ENCODE measurements around the gene NKX6-2. TPM values are rescaled to one million over a fixed set of nuclear protein-coding genes. Genes with fewer than 3 reads are reported as not detected.
"Not testable (repeated sequence)": the region's sequence is repeated elsewhere in the genome, so short reads cannot be mapped to it uniquely, and the experiment has no call there.

Gene NKX6-2
- total RNA-seq, 1 experiment from 2014 or later, result not detected

DNA sequence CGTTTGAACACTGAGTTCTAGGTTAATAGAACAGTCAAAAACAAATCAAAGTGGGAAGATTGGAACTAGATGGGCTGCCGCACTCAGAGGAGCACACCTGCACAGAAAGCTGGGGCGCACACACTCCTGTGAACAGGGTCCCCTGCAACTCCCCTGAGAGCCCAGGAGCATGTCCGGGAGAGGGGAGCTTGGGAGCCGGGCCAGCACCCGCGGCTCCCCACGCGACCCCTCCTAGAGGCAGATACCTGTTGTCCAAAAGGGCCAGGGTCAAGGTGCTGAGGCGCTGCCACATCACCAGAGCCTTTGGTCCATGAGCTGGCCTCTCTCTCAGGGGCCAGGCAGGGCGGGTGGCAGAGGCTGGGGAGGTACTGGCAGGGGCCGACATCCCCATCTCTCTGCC, 5.6 kb downstream of the NKX6-2 start:
- DNase-seq (ENCODE audit: low read depth), result no peak

DNA sequence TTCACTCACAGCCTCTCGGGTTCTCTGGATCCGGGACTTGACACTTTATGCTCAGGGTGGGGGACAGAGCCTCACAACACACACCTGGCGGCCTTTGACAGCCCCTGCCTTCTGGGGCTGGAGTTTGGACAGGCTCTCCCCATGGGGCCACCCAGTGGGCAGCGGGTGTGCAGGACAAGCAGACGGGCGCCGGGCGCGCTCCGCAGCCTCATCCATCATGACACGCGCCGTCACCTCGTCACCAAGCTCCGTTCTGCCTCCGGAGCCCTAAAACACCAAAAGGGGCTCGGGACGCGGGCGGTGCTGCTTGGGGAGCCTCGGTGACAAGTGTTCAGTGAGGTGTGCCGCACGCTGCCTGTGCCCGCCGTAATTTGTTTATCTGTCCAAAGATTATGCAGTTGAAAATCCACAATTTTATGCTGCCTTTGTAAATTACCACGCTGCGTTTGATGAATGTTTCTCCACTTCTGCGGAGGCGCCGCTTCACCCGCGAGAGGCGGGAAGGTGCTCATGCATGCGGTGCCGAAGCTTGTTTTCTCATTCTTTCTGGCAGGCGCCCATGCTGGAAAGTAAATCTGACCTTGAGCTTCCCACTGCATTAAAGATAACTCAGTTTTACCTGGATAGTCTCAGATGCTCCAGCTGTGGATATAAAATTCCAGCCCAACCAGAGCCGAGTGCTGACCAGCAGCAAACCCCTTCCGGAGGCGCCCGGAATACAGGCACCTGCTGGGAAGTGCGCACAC, 6.2 kb downstream of the NKX6-2 start:
- no peak for DNase-seq (ENCODE audit: low read depth)

DNA sequence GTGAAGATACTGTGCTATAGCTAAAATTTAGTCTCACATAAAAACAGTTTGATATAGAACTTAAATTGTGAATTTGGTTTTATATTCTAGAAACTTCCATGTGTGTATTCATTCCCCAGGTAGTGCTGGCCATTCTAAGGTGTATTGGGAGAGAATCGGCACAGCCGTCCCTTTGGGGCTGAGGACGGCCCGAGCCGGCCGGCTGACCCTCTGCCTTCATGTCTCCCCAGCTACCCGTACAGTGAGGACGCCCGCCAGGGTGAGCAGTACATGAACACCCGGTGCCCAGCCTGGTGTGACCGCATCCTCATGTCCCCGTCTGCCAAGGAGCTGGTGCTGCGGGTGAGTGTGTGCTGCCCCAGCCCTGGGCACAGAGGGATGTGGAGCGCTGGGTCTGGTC, 8.5 kb downstream of the NKX6-2 start:
- DNase-seq (ENCODE audit: low read depth), result no peak

DNA sequence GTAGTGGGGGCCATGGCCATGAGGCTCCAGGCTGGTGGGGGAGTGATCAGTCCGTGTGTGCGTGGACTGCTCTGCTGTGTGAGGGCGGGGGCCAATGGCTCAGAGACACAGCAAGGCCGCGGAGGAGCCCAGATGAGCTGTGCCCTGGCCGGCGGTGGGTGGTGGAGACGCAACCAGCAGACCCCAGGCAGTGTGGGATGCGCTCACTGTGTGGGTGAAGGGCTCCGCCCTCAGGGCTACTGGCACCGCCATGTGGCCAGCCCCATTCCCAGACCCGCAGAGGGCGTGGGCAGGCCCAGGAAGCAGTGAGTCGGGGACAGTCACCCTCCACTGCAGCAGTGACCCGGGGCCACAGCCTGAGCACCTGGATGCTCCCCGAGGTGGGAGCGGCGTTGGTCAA, 9.1 kb downstream of the NKX6-2 start:
- no peak for DNase-seq (ENCODE audit: low read depth)

DNA sequence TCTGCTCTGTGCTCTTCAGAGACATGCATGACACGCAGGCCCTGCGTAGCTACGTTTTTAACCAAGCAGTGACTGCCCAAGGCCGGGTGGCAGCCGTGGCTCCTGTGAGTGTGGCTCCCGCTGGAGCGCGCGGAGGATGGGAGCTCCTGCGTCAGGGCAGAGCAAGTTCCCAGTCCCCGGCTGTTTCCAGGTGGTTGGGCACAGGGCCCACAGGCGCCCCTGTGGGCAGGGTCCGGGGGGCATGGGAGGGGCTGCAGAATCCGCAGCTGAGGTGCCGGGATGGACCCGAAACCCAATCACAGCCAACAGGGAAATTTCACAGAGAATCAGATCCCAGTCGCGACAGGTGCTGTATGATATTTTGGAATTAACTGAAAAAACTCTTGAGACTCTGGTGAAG, 9.8 kb downstream of the NKX6-2 start:
- no peak for DNase-seq (ENCODE audit: low read depth)

DNA sequence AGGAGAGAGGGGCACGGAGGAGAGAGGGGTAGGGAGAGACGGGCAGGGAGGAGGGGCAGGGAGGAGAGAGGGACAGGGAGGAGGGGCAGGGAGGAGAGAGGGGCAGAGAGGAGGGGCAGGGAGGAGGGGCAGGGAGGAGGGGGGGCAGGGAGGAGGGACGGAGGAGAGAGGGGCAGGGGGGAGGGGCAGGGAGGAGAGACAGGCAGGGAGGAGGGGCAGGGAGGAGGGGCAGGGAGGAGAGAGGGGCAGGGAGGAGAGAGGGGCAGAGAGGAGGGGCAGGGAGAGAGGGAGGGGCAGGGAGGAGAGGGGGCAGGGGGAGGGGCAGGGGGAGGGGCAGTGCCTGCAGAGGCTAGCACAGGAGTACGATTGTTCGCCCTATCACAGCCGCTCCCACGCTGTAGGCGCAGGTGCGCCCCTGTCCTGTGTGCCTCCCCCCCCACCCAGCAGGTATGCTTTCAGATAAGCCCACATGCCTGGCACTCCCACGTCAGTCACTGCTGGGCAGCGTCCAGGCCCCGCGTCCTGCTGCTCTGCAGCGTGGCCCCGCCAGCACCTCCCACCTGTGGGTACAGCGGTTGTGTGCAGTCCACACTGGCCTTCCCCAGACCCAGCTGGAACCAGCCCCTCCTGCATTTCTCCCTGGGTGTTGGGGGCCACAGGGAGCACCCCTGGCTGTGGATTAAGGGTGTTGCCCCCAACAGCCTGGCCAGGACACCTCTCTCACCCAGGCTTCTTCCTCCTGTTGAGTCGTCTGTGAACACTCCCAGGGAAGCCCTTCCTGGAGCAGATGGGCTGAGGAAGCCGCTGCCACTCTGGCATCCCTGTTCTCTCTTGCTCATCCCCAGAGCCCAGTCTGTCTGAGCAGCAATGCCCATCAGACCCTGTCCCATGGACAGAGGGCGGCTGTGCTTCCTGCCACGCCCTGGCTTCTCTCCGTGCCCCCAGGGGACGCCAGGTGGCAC, 10.8 kb downstream of the NKX6-2 start:
- DNase-seq (ENCODE audit: low read depth), result no peak

DNA sequence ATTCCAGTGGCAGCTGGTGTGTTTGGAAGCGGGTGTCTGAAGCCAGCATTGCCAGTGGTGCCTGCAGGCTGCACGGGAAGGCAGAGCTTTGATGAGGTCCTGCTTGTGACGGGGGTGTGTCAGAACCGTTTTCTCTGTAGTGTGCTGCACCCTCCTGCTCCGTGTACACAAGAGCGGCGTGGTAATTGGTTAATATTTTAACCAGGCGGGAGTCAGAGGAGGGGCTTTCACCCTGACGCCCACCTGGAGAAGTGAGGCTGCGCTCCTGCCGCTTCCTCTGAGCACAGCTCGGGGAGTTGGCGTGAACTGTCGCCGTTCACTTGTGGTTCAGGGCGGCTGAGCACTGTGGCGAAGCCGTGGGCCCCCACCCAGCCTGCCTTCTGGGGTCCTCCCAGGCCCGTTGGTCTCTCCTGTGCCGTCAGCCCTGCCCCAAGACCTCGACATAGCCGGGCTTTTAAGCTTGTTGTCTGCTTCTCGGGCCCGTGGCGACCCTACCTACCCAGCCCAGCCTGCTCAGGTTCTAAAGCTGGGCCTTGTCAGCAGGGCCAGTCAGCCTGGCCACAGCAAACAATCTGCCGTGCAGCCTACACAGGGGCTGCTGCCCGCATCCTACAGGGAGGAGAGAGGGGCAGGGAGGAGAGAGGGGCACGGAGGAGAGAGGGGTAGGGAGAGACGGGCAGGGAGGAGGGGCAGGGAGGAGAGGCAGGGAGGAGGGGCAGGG, 11.6 kb downstream of the NKX6-2 start:
- DNase-seq (ENCODE audit: low read depth), result no peak

DNA sequence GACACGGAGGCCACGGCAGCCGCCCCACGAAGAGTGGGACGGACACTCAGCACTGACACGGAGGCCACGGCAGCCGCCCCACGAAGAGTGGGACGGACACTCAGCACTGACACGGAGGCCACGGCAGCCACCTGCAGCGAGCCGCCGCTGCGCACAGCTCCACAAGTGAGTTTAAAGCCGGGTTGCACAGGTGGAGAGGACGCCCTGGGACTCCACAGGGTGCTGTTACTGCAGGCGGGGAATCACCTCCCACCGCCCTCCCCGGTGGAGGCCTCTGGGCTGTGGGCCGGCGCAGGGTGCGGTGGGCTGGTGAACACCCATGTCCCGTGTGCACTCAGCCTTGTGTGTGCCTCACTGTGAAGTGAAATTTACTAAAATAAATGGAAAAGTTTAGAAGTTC, 13.1 kb downstream of the NKX6-2 start:
- not testable (repeated sequence) for DNase-seq (ENCODE audit: low read depth)

DNA sequence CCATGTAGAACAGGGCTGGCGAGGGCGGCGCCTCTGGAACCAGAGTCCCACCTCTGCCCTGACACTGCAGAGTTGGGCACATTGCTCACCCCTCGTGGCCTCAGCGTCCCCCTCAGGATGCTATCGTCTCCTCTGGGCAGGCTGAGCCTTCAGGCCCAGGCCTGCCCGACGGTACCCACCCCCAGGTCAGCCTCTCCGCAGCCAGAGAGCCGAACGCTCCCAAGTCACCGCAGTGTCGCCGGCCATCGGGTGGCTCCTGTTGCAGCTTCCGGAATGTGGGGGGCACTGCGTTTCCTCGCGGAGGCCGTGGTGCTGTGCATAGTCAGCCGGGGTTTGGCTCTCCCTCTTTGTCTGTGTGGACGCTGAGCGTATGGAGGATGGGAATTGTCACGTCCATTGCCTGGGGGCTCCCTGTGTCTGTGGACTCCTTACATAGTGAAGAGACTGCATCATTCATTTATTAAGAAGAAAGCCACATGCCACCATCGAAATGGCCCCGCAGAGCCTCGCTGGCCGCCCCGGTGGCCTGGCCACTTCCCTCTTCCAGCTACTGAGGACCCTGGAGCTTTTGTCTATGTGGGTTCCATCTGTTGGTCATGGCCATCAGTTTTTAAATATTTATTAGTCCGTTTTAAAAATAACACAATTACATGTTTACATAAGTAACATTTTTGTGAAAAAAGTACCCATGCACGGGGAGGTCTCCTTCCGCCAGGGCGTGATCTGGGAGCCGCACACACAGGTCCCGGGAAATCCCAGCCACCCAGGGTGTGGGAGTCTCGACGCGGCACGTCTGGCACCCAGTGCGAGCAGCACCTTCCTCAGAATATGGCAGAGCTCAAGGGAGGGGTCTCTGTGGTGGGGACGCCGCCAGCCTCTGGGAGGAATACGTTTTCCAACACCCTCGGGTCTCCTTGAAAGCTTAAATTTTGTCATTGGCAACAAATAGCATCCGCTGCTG, 15.6 kb downstream of the NKX6-2 start:
- no peak for DNase-seq (ENCODE audit: low read depth)

DNA sequence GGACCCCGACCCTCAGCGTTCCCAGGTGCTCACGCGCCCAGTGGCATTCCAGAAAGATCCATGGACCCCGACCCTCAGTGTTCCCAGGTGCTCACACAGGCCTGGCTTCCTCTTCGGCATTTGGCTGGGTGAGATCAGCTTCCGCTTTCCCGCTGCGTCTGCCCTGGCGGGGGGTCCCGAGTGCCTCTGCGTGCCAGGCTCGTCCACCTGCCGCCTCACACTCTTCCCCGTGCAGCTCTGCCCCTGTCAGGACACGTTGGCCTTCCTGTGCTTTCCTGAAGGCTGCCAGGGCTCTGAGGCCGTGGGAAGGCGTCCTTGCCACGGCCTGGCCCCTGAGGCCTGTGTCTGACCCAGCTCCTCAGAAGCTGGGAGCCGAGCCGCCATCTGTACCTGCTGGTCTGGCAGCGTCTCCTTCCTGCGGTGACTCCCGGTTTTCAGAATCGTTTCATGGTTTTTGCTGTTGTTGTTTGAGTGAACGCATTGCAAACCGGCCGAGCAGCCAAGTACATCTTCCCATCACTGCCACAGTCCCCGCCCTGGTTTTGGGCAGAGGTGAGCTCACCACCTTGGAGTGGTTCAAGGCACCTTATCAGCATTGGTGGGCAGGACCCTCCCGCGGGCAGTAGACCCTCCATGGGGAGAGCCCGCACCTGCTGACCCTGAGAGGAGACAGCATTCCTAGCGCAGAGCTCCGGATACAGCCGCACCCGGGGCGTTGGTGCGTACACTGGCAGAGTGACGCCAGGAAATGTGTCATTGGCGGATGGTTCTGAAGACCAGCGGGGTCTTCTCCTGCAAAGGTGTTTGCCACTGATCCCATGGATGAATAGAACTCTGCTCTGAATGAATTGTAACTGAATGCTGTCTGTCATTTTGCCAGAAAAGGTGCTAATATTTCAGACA, 17.4 kb downstream of the NKX6-2 start:
- DNase-seq (ENCODE audit: low read depth), result no peak

DNA sequence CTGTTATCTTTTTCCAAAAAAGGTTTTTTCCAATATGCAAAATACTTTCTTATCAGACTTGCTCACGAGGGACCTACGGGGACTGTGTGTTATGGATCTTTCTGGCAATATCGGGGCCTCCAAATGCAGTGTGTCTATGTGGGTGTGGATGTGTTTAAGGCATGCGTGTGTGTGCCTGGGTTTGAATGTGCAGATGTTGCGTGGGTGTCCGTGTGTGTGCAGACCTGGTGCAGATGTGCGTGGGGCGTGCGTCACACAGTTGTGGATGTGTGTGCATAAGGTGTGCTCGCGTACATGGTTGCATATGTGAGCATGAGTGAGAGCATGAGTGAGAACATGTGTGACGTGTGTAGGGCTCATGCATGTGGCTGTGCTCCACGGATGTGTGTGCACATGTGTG, 19.7 kb downstream of the NKX6-2 start:
- no peak for DNase-seq (ENCODE audit: low read depth)

DNA sequence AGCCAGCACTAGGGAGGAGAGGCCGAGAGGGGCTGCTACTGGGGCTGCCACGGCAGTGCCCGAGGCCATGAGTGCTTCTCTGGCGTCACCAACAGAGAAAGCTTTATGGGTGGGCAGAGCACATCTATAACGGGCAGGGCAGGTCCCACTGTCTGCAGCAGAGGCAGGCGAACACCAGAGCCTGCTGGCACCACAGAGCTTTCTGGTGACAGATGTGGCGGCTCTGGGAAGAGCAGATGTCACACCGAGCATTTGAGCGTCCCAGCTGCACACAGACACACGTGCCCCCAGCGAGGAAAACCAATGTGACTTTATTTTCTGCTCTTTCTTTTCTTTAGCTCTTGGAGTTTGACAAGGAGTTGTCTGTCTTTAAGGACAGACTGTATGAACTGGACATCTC, 20.5 kb downstream of the NKX6-2 start:
- DNase-seq (ENCODE audit: low read depth), result no peak

DNA sequence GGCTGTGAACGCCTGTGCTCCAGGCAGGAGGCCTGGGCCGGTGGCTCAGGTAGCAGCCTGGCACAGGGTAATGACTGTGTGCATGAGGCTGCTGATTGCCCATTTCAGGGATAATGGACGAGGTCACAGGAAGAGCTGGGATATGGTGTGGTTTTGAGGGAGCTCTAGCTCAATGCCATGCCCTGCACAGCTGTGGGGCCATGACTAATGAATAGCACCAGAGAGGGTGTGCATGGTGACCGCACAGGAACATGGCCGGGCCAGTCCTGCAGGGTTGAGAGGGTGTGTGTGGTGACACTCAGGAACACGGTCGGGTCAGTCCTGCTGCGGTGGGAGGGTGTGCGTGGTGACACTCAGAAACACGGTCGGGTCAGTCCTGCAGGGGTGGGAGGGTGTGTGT, 21.8 kb downstream of the NKX6-2 start:
- DNase-seq (ENCODE audit: low read depth), result no peak

DNA sequence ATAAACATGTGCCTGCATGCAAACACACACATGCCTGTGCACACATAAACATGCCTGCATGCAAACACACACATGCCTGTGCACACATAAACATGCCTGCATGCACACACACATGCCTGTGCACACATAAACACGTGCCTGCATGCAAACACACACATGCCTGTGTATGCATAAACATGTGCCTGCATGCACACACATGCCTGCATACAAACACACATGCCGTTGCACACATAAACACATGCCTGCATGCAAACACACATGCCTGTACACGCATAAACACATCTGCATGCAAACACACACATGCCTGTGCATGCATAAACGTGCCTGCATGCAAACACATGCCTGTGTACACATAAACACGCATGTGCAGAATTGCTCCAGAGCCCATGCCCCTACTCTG, 22.4 kb downstream of the NKX6-2 start:
- DNase-seq (ENCODE audit: low read depth), result no peak

DNA sequence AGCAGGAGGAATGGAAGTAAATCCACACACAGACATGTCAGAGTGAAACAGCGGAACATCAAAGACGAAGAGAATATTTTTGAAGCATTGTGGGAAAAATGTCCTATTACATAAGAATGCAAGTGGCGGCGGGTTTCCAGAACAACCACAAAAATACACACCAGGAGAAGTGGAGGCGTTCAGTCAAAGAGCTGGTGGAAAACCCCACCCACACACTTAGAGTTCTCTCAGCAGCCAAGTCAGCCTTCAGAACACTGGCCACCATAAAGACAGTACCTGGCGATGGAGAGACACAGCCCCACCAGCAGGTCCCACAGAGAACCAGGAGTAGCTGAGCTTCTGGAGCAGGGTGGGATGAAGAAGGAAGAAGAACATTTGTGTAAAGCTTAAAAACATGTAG, 23.7 kb downstream of the NKX6-2 start:
- no peak for DNase-seq (ENCODE audit: low read depth)

DNA sequence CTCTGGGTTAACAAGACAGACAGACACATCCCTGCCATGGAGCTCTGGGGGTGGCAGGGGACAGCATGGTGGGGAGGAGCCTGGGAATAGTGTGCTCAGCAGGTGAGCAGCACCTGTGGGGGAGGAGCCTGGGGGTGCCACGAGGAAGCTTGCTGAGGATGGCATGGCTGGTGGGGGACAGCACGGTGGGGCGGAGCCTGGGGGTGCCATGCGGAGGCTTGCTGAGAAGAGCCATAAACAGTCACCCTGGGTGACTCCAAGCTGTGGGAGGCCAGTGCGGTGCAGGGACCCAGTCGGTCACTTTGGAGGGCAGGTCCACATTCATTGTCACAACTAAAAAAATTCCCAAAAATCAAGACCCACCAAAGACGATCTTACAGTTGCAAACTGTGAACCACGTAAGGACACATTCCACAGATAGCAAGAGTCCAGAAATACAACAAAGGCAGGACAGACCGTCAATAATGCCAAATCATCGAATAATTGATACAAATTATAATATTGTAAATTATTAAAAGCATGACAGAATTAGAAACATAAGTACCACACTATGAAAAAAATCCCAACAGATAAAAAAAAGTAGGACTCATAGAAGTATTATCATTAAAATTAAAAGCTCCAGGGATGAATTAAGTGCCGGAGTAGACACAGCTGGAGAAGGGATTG, 24.4 kb downstream of the NKX6-2 start:
- DNase-seq (ENCODE audit: low read depth), result no peak

DNA sequence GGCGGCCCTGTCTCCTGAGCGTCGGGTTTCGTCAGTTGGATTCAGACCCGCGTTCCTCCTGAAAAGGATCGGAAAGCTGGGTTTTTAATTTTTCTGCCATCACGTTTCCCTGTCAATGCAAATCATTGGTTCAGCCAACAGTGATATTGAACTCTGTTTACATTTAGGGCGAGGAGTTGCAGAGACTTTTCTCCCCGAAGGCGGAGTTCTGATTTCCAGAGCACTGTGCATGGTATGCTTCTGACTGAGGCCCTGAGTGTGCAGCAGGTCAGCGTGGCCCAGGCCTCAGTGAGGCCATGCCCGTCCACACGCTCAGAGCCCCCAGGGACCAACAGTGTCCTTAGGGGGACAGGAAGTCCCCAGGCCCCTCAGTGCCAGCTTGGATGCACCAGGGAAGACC, 27.1 kb downstream of the NKX6-2 start:
- no peak for DNase-seq (ENCODE audit: low read depth)

DNA sequence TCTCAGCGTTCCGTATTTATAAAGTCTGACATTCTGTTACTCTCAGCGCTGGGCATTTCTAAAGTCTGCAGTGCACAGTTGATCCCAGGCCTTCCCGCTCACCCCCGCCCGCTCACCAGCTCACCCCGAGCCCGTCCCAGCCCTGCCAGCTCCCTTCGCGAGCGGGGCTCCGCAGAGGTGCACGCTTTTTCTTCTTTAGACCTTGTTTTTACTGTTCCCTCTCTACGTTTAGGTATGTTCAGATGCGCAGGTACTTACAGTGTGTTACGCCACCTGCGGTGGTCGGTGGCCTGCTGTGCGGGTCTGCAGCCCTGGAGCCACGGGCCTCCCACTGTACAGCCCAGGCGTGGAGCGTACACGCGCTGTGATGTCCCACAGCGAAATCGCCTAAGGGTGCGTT, 28.8 kb downstream of the NKX6-2 start:
- DNase-seq (ENCODE audit: low read depth), result no peak

DNA sequence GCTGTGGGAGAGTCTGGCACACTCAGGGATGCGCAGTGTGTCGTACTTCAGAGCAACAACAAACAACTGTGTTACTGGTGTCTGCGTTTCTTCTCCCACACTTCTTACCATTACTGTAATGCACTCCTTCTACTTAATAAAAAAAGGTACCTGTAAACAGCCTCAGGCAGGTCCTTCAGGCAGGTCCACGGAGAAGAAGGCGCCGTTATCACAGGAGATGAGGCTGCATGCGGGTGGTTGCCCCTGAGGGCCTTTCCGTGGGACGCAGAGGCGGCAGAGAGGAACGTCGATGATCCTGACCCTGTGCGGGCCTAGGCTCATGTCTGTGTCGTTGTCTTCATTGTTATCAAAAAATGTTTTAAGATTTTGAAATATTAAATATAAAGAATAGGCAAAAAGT, 29.4 kb downstream of the NKX6-2 start:
- no peak for DNase-seq (ENCODE audit: low read depth)
